Lower leg skin (tissue), 3 donors: ENCODE data around the gene ANGPT4.

ENCODE experiments used
- POLR2A ChIP-seq, 2 donors: fragments of 450-650 bp; IDR thresholded peaks; one replicate each; pipeline ENCODE4 v1.6.1; 2016 to 2017; ENCODE audit warnings: antibody characterized with exemption in 2 of 2, mild to moderate bottlenecking in 1 of 2, moderate library complexity in 1 of 2
- TF ChIP-seq, protein P1 (sequence below), 3 donors: fragments of 450-650 bp; IDR thresholded peaks; one replicate each; pipeline ENCODE4 v1.5.1; 2016; ENCODE audit warnings: antibody characterized with exemption in 3 of 3, mild to moderate bottlenecking in 3 of 3, moderate library complexity in 2 of 3

DNA sequence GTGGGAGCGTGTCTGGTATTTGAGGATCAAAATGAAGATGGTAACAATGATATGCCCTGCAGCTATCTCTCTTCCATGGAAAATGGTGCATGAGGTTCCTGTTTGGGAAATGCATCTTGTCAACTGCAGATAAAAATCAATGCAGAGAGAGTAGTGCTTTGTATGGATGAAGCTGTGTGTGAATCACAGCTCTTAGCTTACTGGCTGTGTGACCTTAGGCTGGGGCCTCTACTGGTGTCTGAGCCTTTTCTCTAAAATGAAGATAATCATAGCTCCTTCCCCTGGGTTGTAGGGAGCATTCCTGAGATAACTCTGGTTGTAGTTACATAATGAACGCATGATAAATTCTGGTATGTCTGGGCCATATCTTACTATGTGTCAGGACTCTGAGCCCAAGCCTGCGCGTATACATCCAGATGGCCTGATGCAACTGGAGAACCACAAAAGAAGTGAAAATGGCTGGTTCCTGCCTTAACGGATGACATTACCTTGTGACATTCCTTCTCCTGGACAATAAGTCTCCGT lies 19.6 kb downstream of the ANGPT4 start:
- no peak for TF ChIP-seq POLR2A (IDR thresholded peaks at IDR 0.05)
- TF ChIP-seq, protein P1, sequence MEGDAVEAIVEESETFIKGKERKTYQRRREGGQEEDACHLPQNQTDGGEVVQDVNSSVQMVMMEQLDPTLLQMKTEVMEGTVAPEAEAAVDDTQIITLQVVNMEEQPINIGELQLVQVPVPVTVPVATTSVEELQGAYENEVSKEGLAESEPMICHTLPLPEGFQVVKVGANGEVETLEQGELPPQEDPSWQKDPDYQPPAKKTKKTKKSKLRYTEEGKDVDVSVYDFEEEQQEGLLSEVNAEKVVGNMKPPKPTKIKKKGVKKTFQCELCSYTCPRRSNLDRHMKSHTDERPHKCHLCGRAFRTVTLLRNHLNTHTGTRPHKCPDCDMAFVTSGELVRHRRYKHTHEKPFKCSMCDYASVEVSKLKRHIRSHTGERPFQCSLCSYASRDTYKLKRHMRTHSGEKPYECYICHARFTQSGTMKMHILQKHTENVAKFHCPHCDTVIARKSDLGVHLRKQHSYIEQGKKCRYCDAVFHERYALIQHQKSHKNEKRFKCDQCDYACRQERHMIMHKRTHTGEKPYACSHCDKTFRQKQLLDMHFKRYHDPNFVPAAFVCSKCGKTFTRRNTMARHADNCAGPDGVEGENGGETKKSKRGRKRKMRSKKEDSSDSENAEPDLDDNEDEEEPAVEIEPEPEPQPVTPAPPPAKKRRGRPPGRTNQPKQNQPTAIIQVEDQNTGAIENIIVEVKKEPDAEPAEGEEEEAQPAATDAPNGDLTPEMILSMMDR (IDR thresholded peaks at IDR 0.05) = no peak
